GM19043 (cell line): ENCODE measurements around the gene PAK5.
"Not testable (repeated sequence)": the region's sequence is repeated elsewhere in the genome, so short reads cannot be mapped to it uniquely, and the experiment has no call there.

ENCODE experiments used
- ATAC-seq: cut with Tn5 transposase; IDR thresholded peaks from one replicate; pipeline ENCODE4 v1.9.1; 2021; ENCODE audit warnings: low read depth; ENCODE audit not compliant: unreplicated experiment

Gene PAK5

GRCh38 chr20:9686866-9687265, 152.0 kb downstream of the PAK5 start:
- ATAC-seq = no peak

GRCh38 chr20:9686455-9686854, 152.4 kb downstream of the PAK5 start:
- ATAC-seq = no peak

GRCh38 chr20:9686001-9686400, 152.9 kb downstream of the PAK5 start:
- no peak for ATAC-seq

- no peak for ATAC-seq
Observed at GRCh38 chr20:9685011-9685410, 153.9 kb downstream of the PAK5 start.

GRCh38 chr20:9677100-9677623, 161.7 kb downstream of the PAK5 start:
- no peak for ATAC-seq

GRCh38 chr20:9672981-9673380, 165.9 kb downstream of the PAK5 start:
- ATAC-seq = no peak

- no peak for ATAC-seq
Observed at GRCh38 chr20:9672027-9672426, 166.8 kb downstream of the PAK5 start.

- no peak for ATAC-seq
Observed at GRCh38 chr20:9668381-9668780, 170.5 kb downstream of the PAK5 start.

GRCh38 chr20:9663423-9663822, 175.5 kb downstream of the PAK5 start:
- ATAC-seq = no peak

GRCh38 chr20:9660236-9660868, 178.5 kb downstream of the PAK5 start:
- no peak for ATAC-seq

GRCh38 chr20:9647741-9648140, 191.1 kb downstream of the PAK5 start:
- ATAC-seq = no peak

GRCh38 chr20:9646375-9646774, 192.5 kb downstream of the PAK5 start:
- ATAC-seq = no peak

GRCh38 chr20:9642882-9643281, 196.0 kb downstream of the PAK5 start:
- ATAC-seq = no peak

GRCh38 chr20:9641499-9642000, 197.3 kb downstream of the PAK5 start:
- ATAC-seq = not testable (repeated sequence)

GRCh38 chr20:9637889-9638288, 201.0 kb downstream of the PAK5 start:
- ATAC-seq = no peak

GRCh38 chr20:9635750-9636149, 203.1 kb downstream of the PAK5 start:
- ATAC-seq = no peak

GRCh38 chr20:9634327-9634726, 204.5 kb downstream of the PAK5 start:
- no peak for ATAC-seq

- ATAC-seq = no peak
Observed at GRCh38 chr20:9632991-9633390, 205.9 kb downstream of the PAK5 start.

- no peak for ATAC-seq
Observed at GRCh38 chr20:9632265-9632664, 206.6 kb downstream of the PAK5 start.

- ATAC-seq = no peak
Observed at GRCh38 chr20:9630554-9630953, 208.3 kb downstream of the PAK5 start.

GRCh38 chr20:9629831-9630230, 209.0 kb downstream of the PAK5 start:
- ATAC-seq = no peak

- no peak for ATAC-seq
Observed at GRCh38 chr20:9628589-9628988, 210.3 kb downstream of the PAK5 start.

GRCh38 chr20:9628141-9628540, 210.7 kb downstream of the PAK5 start:
- ATAC-seq = no peak
